ENCODE measurements around the gene MRTFB. TPM values are rescaled to one million over a fixed set of nuclear protein-coding genes. Genes with fewer than 3 reads are reported as not detected.

MRTFB gene
- total and polyA plus RNA-seq, 2 experiments from 2014 or later = 13.9 to 22.2 TPM

DNA sequence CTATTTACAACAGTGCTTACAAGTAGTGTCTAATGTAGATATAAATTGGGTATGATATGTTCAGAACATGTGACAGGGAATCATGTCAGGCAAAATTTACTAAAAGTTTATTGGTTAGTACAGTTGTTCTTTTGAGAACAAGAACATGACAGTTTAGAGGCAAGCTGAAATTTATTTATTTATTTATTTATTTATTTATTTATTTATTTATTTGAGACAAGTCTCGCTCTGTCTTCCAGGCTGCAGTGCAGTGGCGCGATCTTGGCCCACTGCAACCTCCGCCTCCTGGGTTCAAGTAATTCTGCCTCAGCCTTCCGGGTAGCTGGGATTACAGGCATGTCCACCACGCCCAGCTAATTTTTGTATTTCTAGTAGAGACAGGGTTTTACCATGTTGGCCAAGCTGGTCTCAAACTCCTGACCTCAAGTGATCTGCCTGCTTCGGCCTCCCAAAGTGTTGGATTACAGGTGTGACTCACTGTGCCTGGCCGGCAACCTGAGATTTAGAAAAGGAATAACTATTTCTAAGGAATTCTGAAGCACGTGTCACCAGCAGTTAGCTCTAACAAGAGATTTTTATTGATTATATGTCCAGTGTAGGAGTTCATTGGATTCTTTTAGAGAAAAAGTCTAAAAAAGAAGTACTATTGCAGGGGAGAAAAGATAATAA lies 24.9 kb downstream of the MRTFB start:
- Mint-ChIP-seq H3K4me3 (no peak overlapping the region), H3K36me3 (ENCODE audit: low read depth) (no peaks in the 10 kb centered on the region; the same call in 2 of the 3 replicates), H3K27ac (no peak overlapping the region; the same call in 1 of the 2 replicates), H3K4me1 (peaks cover 34% of the 10 kb centered on the region), H3K27me3 (ENCODE audit: insufficient read depth, low read depth, poor library complexity) (no peaks in the 10 kb centered on the region), H3K9me3 (no peaks in the 10 kb centered on the region)
- H3K27ac ChIP-seq (ENCODE audit: low read depth) = no peak overlapping the region
- no peak overlapping the region for H3K4me3 ChIP-seq
- TF ChIP-seq, protein P1, sequence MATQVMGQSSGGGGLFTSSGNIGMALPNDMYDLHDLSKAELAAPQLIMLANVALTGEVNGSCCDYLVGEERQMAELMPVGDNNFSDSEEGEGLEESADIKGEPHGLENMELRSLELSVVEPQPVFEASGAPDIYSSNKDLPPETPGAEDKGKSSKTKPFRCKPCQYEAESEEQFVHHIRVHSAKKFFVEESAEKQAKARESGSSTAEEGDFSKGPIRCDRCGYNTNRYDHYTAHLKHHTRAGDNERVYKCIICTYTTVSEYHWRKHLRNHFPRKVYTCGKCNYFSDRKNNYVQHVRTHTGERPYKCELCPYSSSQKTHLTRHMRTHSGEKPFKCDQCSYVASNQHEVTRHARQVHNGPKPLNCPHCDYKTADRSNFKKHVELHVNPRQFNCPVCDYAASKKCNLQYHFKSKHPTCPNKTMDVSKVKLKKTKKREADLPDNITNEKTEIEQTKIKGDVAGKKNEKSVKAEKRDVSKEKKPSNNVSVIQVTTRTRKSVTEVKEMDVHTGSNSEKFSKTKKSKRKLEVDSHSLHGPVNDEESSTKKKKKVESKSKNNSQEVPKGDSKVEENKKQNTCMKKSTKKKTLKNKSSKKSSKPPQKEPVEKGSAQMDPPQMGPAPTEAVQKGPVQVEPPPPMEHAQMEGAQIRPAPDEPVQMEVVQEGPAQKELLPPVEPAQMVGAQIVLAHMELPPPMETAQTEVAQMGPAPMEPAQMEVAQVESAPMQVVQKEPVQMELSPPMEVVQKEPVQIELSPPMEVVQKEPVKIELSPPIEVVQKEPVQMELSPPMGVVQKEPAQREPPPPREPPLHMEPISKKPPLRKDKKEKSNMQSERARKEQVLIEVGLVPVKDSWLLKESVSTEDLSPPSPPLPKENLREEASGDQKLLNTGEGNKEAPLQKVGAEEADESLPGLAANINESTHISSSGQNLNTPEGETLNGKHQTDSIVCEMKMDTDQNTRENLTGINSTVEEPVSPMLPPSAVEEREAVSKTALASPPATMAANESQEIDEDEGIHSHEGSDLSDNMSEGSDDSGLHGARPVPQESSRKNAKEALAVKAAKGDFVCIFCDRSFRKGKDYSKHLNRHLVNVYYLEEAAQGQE (IDR thresholded peaks at IDR 0.05; ENCODE audit: unreplicated experiment) = no peak
- TF ChIP-seq EZH2phosphoT487 (IDR thresholded peaks at IDR 0.05; ENCODE audit: unreplicated experiment) = no peak
- TF ChIP-seq ZNF114 (CRISPR knock-in tag; IDR thresholded peaks at IDR 0.05) = no peak
- no peak for TF ChIP-seq CREB1 (CRISPR knock-in tag; IDR thresholded peaks at IDR 0.05; ENCODE audit: low read depth)
- TF ChIP-seq, protein P2, sequence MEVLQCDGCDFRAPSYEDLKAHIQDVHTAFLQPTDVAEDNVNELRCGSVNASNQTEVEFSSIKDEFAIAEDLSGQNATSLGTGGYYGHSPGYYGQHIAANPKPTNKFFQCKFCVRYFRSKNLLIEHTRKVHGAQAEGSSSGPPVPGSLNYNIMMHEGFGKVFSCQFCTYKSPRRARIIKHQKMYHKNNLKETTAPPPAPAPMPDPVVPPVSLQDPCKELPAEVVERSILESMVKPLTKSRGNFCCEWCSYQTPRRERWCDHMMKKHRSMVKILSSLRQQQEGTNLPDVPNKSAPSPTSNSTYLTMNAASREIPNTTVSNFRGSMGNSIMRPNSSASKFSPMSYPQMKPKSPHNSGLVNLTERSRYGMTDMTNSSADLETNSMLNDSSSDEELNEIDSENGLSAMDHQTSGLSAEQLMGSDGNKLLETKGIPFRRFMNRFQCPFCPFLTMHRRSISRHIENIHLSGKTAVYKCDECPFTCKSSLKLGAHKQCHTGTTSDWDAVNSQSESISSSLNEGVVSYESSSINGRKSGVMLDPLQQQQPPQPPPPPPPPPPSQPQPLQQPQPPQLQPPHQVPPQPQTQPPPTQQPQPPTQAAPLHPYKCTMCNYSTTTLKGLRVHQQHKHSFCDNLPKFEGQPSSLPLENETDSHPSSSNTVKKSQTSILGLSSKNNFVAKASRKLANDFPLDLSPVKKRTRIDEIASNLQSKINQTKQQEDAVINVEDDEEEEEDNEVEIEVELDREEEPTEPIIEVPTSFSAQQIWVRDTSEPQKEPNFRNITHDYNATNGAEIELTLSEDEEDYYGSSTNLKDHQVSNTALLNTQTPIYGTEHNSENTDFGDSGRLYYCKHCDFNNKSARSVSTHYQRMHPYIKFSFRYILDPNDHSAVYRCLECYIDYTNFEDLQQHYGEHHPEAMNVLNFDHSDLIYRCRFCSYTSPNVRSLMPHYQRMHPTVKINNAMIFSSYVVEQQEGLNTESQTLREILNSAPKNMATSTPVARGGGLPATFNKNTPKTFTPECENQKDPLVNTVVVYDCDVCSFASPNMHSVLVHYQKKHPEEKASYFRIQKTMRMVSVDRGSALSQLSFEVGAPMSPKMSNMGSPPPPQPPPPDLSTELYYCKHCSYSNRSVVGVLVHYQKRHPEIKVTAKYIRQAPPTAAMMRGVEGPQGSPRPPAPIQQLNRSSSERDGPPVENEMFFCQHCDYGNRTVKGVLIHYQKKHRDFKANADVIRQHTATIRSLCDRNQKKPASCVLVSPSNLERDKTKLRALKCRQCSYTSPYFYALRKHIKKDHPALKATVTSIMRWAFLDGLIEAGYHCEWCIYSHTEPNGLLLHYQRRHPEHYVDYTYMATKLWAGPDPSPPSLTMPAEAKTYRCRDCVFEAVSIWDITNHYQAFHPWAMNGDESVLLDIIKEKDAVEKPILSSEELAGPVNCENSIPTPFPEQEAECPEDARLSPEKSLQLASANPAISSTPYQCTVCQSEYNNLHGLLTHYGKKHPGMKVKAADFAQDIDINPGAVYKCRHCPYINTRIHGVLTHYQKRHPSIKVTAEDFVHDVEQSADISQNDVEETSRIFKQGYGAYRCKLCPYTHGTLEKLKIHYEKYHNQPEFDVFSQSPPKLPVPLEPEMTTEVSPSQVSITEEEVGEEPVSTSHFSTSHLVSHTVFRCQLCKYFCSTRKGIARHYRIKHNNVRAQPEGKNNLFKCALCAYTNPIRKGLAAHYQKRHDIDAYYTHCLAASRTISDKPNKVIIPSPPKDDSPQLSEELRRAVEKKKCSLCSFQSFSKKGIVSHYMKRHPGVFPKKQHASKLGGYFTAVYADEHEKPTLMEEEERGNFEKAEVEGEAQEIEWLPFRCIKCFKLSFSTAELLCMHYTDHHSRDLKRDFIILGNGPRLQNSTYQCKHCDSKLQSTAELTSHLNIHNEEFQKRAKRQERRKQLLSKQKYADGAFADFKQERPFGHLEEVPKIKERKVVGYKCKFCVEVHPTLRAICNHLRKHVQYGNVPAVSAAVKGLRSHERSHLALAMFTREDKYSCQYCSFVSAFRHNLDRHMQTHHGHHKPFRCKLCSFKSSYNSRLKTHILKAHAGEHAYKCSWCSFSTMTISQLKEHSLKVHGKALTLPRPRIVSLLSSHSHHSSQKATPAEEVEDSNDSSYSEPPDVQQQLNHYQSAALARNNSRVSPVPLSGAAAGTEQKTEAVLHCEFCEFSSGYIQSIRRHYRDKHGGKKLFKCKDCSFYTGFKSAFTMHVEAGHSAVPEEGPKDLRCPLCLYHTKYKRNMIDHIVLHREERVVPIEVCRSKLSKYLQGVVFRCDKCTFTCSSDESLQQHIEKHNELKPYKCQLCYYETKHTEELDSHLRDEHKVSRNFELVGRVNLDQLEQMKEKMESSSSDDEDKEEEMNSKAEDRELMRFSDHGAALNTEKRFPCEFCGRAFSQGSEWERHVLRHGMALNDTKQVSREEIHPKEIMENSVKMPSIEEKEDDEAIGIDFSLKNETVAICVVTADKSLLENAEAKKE (CRISPR knock-in tag; IDR thresholded peaks at IDR 0.05) = no peak
- TF ChIP-seq POLR2AphosphoS5 (IDR thresholded peaks at IDR 0.05; ENCODE audit: low read depth) = no peak
- peaks cover 13% of the 10 kb centered on the region for H4K20me1 ChIP-seq (replicated peaks; ENCODE audit: insufficient read depth)
- H3F3A ChIP-seq (replicated peaks; ENCODE audit: low read depth) = no peaks in the 10 kb centered on the region
- peaks cover 29% of the 10 kb centered on the region for H3K4me1 ChIP-seq (ENCODE audit: insufficient read depth)
- peaks cover 67% of the 10 kb centered on the region for H3K79me2 ChIP-seq (replicated peaks; ENCODE audit: insufficient read depth)
- DNase-seq (ENCODE audit: low spot score) (no peak), ATAC-seq (no peak)
- H2AFZ ChIP-seq = no peak overlapping the region
- no peaks in the 10 kb centered on the region for H3K9me2 ChIP-seq (ENCODE audit: insufficient read depth)
- H3K4me2 ChIP-seq = no peak overlapping the region
- no peaks in the 10 kb centered on the region for H3K36me3 ChIP-seq (ENCODE audit: insufficient read depth)
- no peaks in the 10 kb centered on the region for H3K27me3 ChIP-seq (ENCODE audit: insufficient read depth)
